Natural killer cell treated with Interleukin-12 subunit alpha and Interleukin-12 subunit beta and Interleukin-15 and Interleukin-18, amount 100 ng/mL, for 72 hours (primary cell): Measurements from ENCODE around the gene MYO16. TPM values are rescaled to one million over a fixed set of nuclear protein-coding genes. Genes with fewer than 3 reads are reported as not detected.

Experiments used
- ATAC-seq, 2 donors: fragments of 150-1000 bp; cut with Tn5 transposase in 1 of 2; sonication (Bioruptor Pico), chemical (Tn5 transposase) in 1 of 2; 2 replicates each; pipeline ENCODE4 v1.10.0; 2021
- DNase-seq: peaks from one replicate; pipeline ENCODE4 v3.0.0; 2022; ENCODE audit warnings: low spot score
- H3K27ac Mint-ChIP-seq, 2 donors: 1 replicate in 1 of 2; 2 replicates in 1 of 2; pipeline ENCODE4 v1.8.0; 2022; ENCODE audit warnings: mixed read lengths in 2 of 2, mild to moderate bottlenecking in 1 of 2, moderate library complexity in 1 of 2
- H3K27me3 Mint-ChIP-seq, 2 donors: 1 replicate in 1 of 2; 2 replicates in 1 of 2; pipeline ENCODE4 v1.8.0; 2022; ENCODE audit warnings: mixed read lengths in 2 of 2
- H3K36me3 Mint-ChIP-seq: one replicate; pipeline ENCODE4 v1.8.0; 2022; ENCODE audit warnings: mixed read lengths
- H3K4me1 Mint-ChIP-seq, 2 donors: 1 replicate in 1 of 2; 2 replicates in 1 of 2; pipeline ENCODE4 v1.8.0; 2022; ENCODE audit warnings: low read depth in 2 of 2, mixed read lengths in 2 of 2, mild to moderate bottlenecking in 1 of 2
- H3K4me3 Mint-ChIP-seq: one replicate; pipeline ENCODE4 v1.8.0; 2022; ENCODE audit warnings: mixed read lengths
- H3K9me3 Mint-ChIP-seq: 2 replicates; pipeline ENCODE4 v1.8.0; 2022; ENCODE audit warnings: mixed read lengths
- total RNA-seq, 2 donors: library from RNA; stranded (reverse); gene quantifications; one replicate each; pipeline ENCODE4 v1.2.3, GENCODE V29; 2022

Gene MYO16
- total RNA-seq, 2 donors from 2014 or later: not detected

DNA sequence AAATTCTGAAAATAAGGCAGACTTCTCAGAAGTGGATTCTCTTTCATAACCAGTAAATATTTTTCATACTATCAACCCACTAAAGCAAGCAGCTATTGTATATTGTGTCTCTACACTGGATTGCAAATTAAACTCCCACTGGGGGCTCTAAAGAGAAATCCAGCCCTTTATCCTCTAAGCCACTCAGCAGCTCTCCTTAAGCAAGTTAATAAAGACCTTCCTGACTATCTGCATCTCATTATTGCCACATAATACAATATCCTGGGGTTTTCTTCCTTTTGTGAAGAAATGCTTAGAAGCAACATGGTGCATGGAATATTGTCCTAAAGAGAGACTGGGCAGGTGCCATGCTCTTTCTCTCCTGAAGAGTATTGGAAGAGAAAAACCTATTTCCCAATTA is 521.3 kb downstream of the MYO16 start:
- Mint-ChIP-seq H3K4me1 (peaks cover 0 to 4% of the 10 kb centered on the region in 2 donors), H3K36me3 (no peaks in the 10 kb centered on the region), H3K27me3 (peaks cover 7 to 22% of the 10 kb centered on the region in 2 donors), H3K27ac (no peak overlapping the region), H3K4me3 (no peak overlapping the region), H3K9me3 (no peaks in the 10 kb centered on the region)
- no peak for DNase-seq
- no peak for ATAC-seq

DNA sequence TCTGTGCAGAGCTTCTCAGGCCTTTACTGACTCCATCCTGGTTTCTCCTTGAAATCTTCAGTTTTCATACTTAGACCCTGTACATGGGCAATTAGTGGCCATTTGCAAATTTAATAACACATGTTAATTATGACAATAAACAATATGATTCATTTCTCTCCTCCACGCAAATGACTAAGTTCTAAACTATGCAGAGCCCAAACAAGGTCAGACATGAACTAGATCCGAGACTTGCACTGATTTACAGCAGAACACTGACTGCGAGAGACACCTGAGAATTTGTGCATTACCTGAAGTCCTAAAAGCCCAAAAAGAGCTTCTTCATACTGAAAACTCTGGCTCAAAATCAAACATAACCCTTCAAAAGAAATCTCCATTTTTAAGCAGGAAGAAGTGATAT is 521.8 kb downstream of the MYO16 start:
- Mint-ChIP-seq H3K9me3 (no peaks in the 10 kb centered on the region), H3K27ac (no peak overlapping the region), H3K4me1 (peaks cover 0 to 4% of the 10 kb centered on the region in 2 donors), H3K27me3 (peaks cover 4 to 23% of the 10 kb centered on the region in 2 donors), H3K36me3 (no peaks in the 10 kb centered on the region), H3K4me3 (no peak overlapping the region)
- DNase-seq: no peak
- no peak for ATAC-seq

- Mint-ChIP-seq H3K36me3 (no peaks in the 10 kb centered on the region), H3K4me1 (peaks cover 0 to 4% of the 10 kb centered on the region in 2 donors), H3K27ac (no peak overlapping the region), H3K9me3 (no peaks in the 10 kb centered on the region), H3K4me3 (no peak overlapping the region), H3K27me3 (peaks cover 4 to 23% of the 10 kb centered on the region in 2 donors)
- DNase-seq (no peak), ATAC-seq (no peak)
These were observed 522.3 kb downstream of the MYO16 start for GRCh38 chr13:109151696-109152095.

DNA sequence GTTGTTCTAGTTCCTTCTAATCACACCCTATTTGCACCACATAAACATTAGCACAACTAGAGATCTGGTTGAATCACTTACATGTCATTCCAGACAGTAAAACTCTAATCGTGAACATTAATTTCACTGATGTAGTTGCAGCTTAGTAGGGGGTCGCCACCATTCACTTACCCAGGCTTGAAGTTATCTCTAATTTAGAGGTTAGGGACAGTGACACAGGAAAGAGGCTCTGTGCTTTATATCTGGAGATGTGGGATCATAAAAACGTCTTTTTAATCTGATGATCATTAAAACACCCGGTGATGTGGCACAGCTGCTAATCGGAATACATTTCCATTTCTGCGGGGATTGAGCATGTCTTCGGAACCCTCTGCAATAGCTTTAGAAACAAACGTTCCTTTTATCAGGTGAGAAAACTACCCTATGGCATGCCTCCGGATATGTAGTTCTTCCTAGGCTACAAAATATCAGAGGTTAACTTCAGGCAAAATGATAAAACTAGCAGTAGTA is 523.0 kb downstream of the MYO16 start:
- DNase-seq (no peak), ATAC-seq (no peak)
- Mint-ChIP-seq H3K4me1 (peaks cover 0 to 4% of the 10 kb centered on the region in 2 donors), H3K27me3 (peaks cover 4 to 29% of the 10 kb centered on the region in 2 donors), H3K27ac (no peak overlapping the region), H3K9me3 (no peaks in the 10 kb centered on the region), H3K36me3 (no peaks in the 10 kb centered on the region), H3K4me3 (no peak overlapping the region)

- H3K27me3 Mint-ChIP-seq: peaks cover 4 to 32% of the 10 kb centered on the region in 2 donors
These were observed 523.5 kb downstream of the MYO16 start for GRCh38 chr13:109152941-109153340.

DNA sequence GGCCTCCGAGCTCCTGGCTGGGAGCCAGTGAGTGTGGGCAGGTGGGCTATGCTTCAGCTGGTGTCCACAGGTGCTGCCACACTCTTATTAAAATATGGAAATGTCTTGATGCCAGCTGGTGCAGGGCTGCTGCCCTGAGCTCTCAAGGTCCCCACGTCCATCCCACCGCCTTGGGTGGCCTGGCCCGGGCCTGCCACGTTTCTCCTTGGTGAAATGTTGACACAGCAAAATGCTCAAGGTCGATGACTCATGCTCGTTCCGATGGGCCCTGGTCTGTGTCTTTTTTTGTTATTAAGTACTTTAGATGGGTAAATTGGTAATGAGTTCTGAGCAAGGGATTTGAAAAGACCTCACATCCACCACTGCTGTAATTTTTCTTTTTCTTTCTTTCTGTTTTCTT is 524.7 kb downstream of the MYO16 start:
- no peak for DNase-seq
- Mint-ChIP-seq H3K27me3 (peaks cover 4 to 37% of the 10 kb centered on the region in 2 donors), H3K27ac (no peak overlapping the region), H3K4me3 (no peak overlapping the region), H3K9me3 (no peaks in the 10 kb centered on the region), H3K36me3 (no peaks in the 10 kb centered on the region), H3K4me1 (peaks cover 0 to 4% of the 10 kb centered on the region in 2 donors)
- ATAC-seq: no peak

More at GRCh38 chr13:109152941-109153340, 523.5 kb downstream of the MYO16 start:
- no peaks in the 10 kb centered on the region for H3K9me3 Mint-ChIP-seq
- ATAC-seq (no peak), DNase-seq (no peak)
- H3K27ac Mint-ChIP-seq: no peak overlapping the region
- no peaks in the 10 kb centered on the region for H3K36me3 Mint-ChIP-seq
- H3K4me3 Mint-ChIP-seq: no peak overlapping the region
- peaks cover 0 to 4% of the 10 kb centered on the region in 2 donors for H3K4me1 Mint-ChIP-seq

- ATAC-seq: no peak
- Mint-ChIP-seq H3K9me3 (no peaks in the 10 kb centered on the region), H3K27ac (no peak overlapping the region), H3K4me1 (peaks cover 0 to 4% of the 10 kb centered on the region in 2 donors), H3K27me3 (peaks cover 4 to 36% of the 10 kb centered on the region in 2 donors), H3K4me3 (no peak overlapping the region), H3K36me3 (no peaks in the 10 kb centered on the region)
- DNase-seq: no peak
These were observed 525.1 kb downstream of the MYO16 start for GRCh38 chr13:109154546-109154945.

DNA sequence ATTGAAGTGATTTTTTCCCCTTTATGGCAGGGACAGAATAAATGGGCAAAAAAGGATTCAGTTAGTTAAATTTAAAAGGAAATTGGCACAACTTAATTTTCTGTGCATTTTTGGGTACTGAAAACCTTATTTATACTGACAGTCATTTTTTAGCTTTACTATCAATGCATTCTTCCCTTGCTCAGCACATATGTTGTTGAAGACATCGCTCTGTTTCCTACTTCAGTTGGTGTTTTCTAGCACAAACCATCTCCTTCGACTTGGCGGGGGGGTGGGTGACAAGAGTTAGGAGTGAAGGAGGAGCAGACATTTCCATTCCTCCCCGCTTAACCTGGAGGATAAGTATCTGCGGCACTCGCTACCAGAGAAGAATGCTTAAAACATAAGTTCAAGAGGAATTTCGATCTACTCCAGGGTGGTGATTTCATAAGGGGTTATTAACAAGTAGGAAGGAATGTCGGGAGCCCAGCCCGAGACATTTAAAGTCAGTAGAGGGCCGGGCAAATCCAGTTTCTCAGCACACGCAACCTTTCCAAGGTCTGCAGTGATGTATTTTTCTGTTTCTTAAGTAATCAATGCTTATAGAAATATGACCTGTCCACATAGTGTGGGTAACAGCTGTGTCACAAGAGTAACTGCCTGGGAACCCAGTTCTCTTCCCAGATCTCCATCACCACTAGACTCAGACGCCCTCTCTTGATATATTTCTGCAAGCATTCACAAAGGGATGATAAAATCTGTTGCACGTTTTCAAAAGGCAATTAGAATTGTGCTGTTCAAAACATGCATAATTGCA is 525.8 kb downstream of the MYO16 start:
- H3K9me3 Mint-ChIP-seq: no peaks in the 10 kb centered on the region
- no peaks in the 10 kb centered on the region for H3K36me3 Mint-ChIP-seq
- H3K27me3 Mint-ChIP-seq: peaks cover 0 to 32% of the 10 kb centered on the region in 2 donors
- H3K4me3 Mint-ChIP-seq: no peak overlapping the region
- DNase-seq (no peak), ATAC-seq (no peak)
- no peak overlapping the region for H3K27ac Mint-ChIP-seq
- peaks cover 0 to 4% of the 10 kb centered on the region in 2 donors for H3K4me1 Mint-ChIP-seq

- peaks cover 0 to 30% of the 10 kb centered on the region in 2 donors for H3K27me3 Mint-ChIP-seq
- no peak overlapping the region for H3K27ac Mint-ChIP-seq
- no peaks in the 10 kb centered on the region for H3K9me3 Mint-ChIP-seq
- no peak for ATAC-seq
- no peaks in the 10 kb centered on the region for H3K36me3 Mint-ChIP-seq
- H3K4me3 Mint-ChIP-seq: no peak overlapping the region
- peaks cover 6 to 8% of the 10 kb centered on the region in 2 donors for H3K4me1 Mint-ChIP-seq
- no peak for DNase-seq
These were observed 526.9 kb downstream of the MYO16 start for GRCh38 chr13:109156181-109156935.

- no peak for ATAC-seq
- H3K27me3 Mint-ChIP-seq: peaks cover 0 to 26% of the 10 kb centered on the region in 2 donors
- H3K27ac Mint-ChIP-seq: no peak overlapping the region
- H3K9me3 Mint-ChIP-seq: no peaks in the 10 kb centered on the region
- DNase-seq: no peak
- peaks cover 7 to 8% of the 10 kb centered on the region in 2 donors for H3K4me1 Mint-ChIP-seq
- no peak overlapping the region for H3K4me3 Mint-ChIP-seq
- H3K36me3 Mint-ChIP-seq: no peaks in the 10 kb centered on the region
These were observed 527.9 kb downstream of the MYO16 start for GRCh38 chr13:109157275-109157674.

- ATAC-seq: no peak
- Mint-ChIP-seq H3K27me3 (peaks cover 0 to 23% of the 10 kb centered on the region in 2 donors), H3K4me1 (peaks cover 8 to 11% of the 10 kb centered on the region in 2 donors)
These were observed 529.0 kb downstream of the MYO16 start for GRCh38 chr13:109158383-109158782.

DNA sequence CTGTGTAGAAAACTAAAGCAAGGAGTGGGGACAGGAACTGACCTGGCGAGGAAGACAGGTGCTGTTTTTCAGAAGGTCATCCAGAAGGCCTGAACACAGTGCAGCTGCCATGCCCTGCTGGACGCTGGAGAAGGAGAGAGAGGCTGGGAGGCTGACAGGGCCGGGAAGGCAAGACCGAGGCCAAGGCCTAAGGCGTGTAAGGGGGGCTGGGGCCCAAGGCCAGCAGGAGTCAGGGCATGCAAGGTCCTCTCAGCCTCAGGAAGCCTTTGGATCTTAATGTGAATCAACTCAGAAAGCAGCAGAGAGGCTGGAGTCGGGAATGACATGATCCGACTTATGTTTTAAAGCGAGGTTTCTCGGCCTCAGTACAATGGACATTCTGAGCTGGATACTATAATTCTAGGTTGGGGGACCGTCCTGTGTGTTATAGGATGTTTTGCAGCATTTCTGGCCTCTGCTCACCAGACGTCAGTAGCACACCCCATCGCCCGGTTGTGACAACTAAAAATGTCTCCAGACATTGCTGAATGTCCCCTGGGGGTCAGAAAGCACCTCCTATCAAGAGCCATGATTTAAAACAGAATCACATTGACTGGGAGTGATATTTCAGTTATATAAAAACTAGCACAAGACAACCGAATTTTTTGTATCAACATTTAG is 530.4 kb downstream of the MYO16 start:
- no peak overlapping the region for H3K4me3 Mint-ChIP-seq
- ATAC-seq: no peak
- H3K9me3 Mint-ChIP-seq: no peaks in the 10 kb centered on the region
- peaks cover 4 to 11% of the 10 kb centered on the region in 2 donors for H3K4me1 Mint-ChIP-seq
- H3K27me3 Mint-ChIP-seq: peaks cover 0 to 23% of the 10 kb centered on the region in 2 donors
- no peaks in the 10 kb centered on the region for H3K36me3 Mint-ChIP-seq
- H3K27ac Mint-ChIP-seq: no peak overlapping the region
- no peak for DNase-seq

More at GRCh38 chr13:109158383-109158782, 529.0 kb downstream of the MYO16 start:
- no peak overlapping the region for H3K27ac Mint-ChIP-seq
- no peak for DNase-seq
- H3K9me3 Mint-ChIP-seq: no peaks in the 10 kb centered on the region
- H3K4me3 Mint-ChIP-seq: no peak overlapping the region
- no peaks in the 10 kb centered on the region for H3K36me3 Mint-ChIP-seq

- Mint-ChIP-seq H3K4me3 (no peak overlapping the region), H3K9me3 (no peaks in the 10 kb centered on the region), H3K27me3 (peaks cover 0 to 20% of the 10 kb centered on the region in 2 donors), H3K27ac (peak overlapping the region; percentile 21 to 65), H3K36me3 (no peaks in the 10 kb centered on the region), H3K4me1 (peaks cover 4 to 11% of the 10 kb centered on the region in 2 donors)
- ATAC-seq (no peak), DNase-seq (no peak)
These were observed 530.9 kb downstream of the MYO16 start for GRCh38 chr13:109160357-109160756.
